GM23248 (cell line): ENCODE data around the gene TCF12.

Experiments used
- EZH2 ChIP-seq: fragments of 200-600 bp; sonication (generic); IDR thresholded peaks from 2 replicates; pipeline ENCODE4 v1.6.1; 2018; ENCODE audit warnings: antibody characterized with exemption, mild to moderate bottlenecking; ENCODE audit not compliant: insufficient read depth, poor library complexity, severe bottlenecking
- EZH2phosphoT487 ChIP-seq: fragments of 200-600 bp; sonication (generic); IDR thresholded peaks from 2 replicates; pipeline ENCODE4 v1.6.1; 2018; ENCODE audit warnings: antibody characterized with exemption, moderate library complexity, mild to moderate bottlenecking, low read depth; ENCODE audit not compliant: insufficient read depth

DNA sequence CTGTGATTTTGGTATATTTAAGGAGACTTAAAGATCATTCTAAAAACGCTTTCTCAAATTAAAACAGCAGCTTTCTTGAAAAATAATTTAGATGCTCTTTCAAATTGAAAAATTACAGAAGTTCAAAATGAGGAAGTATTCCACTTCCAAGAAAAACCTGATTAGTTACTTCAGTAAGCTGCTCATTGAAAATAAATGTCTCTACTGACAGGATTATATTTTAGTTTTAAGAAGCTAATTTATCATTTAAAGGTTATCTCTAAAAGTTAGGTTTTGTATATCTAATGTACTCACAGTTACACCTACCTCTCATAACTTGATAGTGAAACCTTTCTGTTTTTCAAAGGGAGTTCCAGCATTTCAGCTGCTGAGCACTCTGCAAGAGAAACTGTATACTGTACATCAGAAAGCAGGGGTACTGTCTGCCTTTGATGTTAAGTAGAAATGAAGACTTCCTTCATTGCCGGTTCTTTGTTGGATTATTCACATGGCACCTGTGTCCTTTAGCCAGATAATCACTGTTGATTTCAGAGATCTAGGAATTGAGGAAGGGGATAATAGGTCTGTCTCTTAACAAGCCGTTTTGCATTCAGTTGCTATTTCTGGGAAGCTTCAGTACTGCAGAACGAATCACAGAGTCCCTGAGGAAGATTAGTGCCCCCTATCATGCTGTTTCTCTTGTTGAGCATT, 161.6 kb downstream of the TCF12 start:
- TF ChIP-seq EZH2 (no peak), EZH2phosphoT487 (no peak)
